HEK293 (cell line): ENCODE data around the gene CHORDC1.

Source experiments
- ATF2 ChIP-seq: fragments of 450-650 bp; formaldehyde crosslinking; IDR thresholded peaks from 2 replicates; pipeline ENCODE4 v1.5.1; 2016; ENCODE audit warnings: missing biosample characterization, missing genetic modification characterization, low read depth
- KLF16 ChIP-seq: fragments of 450-650 bp; formaldehyde crosslinking; IDR thresholded peaks from 2 replicates; pipeline ENCODE4 v1.5.1; 2017; ENCODE audit warnings: missing biosample characterization, missing genetic modification characterization
- ZNF223 ChIP-seq: fragments of 450-650 bp; formaldehyde crosslinking; IDR thresholded peaks from 2 replicates; pipeline ENCODE4 v1.5.1; 2016; ENCODE audit warnings: missing biosample characterization, missing genetic modification characterization
- TF ChIP-seq, protein P1 (sequence below): fragments of 450-650 bp; formaldehyde crosslinking; IDR thresholded peaks from 2 replicates; pipeline ENCODE4 v1.5.1; 2016; ENCODE audit warnings: missing biosample characterization, missing genetic modification characterization
- TF ChIP-seq, protein P2 (sequence below): fragments of 450-650 bp; formaldehyde crosslinking; IDR thresholded peaks from 2 replicates; pipeline ENCODE4 v1.5.1; 2016; ENCODE audit warnings: missing biosample characterization, missing genetic modification characterization
- TF ChIP-seq, protein P3 (sequence below): fragments of 450-650 bp; formaldehyde crosslinking; IDR thresholded peaks from 2 replicates; pipeline ENCODE4 v1.5.1; 2016; ENCODE audit warnings: missing biosample characterization, missing genetic modification characterization

GRCh38 chr11:90179923-90180322 is 42.9 kb downstream of the CHORDC1 start:
- TF ChIP-seq, protein P1, sequence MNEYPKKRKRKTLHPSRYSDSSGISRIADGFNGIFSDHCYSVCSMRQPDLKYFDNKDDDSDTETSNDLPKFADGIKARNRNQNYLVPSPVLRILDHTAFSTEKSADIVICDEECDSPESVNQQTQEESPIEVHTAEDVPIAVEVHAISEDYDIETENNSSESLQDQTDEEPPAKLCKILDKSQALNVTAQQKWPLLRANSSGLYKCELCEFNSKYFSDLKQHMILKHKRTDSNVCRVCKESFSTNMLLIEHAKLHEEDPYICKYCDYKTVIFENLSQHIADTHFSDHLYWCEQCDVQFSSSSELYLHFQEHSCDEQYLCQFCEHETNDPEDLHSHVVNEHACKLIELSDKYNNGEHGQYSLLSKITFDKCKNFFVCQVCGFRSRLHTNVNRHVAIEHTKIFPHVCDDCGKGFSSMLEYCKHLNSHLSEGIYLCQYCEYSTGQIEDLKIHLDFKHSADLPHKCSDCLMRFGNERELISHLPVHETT, result no peak
- TF ChIP-seq ZNF223 (tag by site-specific recombination) (no peak), KLF16 (tag by site-specific recombination) (no peak), ATF2 (tag by site-specific recombination) (no peak)
- TF ChIP-seq, protein P2, sequence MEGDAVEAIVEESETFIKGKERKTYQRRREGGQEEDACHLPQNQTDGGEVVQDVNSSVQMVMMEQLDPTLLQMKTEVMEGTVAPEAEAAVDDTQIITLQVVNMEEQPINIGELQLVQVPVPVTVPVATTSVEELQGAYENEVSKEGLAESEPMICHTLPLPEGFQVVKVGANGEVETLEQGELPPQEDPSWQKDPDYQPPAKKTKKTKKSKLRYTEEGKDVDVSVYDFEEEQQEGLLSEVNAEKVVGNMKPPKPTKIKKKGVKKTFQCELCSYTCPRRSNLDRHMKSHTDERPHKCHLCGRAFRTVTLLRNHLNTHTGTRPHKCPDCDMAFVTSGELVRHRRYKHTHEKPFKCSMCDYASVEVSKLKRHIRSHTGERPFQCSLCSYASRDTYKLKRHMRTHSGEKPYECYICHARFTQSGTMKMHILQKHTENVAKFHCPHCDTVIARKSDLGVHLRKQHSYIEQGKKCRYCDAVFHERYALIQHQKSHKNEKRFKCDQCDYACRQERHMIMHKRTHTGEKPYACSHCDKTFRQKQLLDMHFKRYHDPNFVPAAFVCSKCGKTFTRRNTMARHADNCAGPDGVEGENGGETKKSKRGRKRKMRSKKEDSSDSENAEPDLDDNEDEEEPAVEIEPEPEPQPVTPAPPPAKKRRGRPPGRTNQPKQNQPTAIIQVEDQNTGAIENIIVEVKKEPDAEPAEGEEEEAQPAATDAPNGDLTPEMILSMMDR (tag by site-specific recombination), result no peak
- TF ChIP-seq, protein P3, sequence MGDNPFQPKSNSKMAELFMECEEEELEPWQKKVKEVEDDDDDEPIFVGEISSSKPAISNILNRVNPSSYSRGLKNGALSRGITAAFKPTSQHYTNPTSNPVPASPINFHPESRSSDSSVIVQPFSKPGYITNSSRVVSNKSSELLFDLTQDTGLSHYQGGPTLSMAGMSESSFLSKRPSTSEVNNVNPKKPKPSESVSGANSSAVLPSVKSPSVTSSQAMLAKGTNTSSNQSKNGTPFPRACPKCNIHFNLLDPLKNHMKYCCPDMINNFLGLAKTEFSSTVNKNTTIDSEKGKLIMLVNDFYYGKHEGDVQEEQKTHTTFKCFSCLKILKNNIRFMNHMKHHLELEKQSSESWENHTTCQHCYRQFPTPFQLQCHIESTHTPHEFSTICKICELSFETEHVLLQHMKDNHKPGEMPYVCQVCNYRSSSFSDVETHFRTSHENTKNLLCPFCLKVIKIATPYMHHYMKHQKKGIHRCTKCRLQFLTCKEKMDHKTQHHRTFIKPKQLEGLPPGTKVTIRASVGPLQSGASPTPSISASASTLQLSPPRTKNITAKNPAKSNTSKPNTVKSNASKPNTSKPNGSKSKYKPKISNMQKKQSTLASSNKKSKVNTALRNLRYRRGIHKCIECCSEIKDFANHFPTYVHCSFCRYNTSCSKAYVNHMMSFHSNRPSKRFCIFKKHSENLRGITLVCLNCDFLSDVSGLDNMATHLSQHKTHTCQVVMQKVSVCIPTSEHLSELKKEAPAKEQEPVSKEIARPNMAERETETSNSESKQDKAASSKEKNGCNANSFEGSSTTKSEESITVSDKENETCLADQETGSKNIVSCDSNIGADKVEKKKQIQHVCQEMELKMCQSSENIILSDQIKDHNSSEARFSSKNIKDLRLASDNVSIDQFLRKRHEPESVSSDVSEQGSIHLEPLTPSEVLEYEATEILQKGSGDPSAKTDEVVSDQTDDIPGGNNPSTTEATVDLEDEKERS, result no peak
